Muscle of leg (tissue), 16 donors: Measurements from ENCODE around the gene MS4A6E. TPM values are rescaled to one million over a fixed set of nuclear protein-coding genes. Genes with fewer than 3 reads are reported as not detected.
"Not testable (repeated sequence)": the region's sequence is repeated elsewhere in the genome, so short reads cannot be mapped to it uniquely, and the experiment has no call there.

ENCODE experiments used
- DNase-seq: peaks from one replicate; pipeline ENCODE4 v3.0.0; 2013
- H3K27ac ChIP-seq: one replicate; pipeline ENCODE4 v1.5.1; 2013; ENCODE audit warnings: mild to moderate bottlenecking, low read length, control low read depth
- H3K27me3 ChIP-seq: one replicate; pipeline ENCODE4 v1.6.1; 2013; ENCODE audit warnings: low read length; ENCODE audit not compliant: control insufficient read depth, insufficient read depth
- H3K36me3 ChIP-seq: one replicate; pipeline ENCODE4 v1.6.1; 2013; ENCODE audit warnings: low read length; ENCODE audit not compliant: control insufficient read depth, insufficient read depth
- H3K4me1 ChIP-seq: one replicate; pipeline ENCODE4 v1.6.1; 2013; ENCODE audit warnings: low read length; ENCODE audit not compliant: control insufficient read depth, insufficient read depth
- H3K4me3 ChIP-seq: one replicate; pipeline ENCODE4 v1.5.1; 2013; ENCODE audit warnings: low read length, control low read depth
- H3K9me3 ChIP-seq: replicated peaks from 2 replicates; pipeline ENCODE4 v1.6.1; 2013; ENCODE audit warnings: low read depth, low read length; ENCODE audit not compliant: control insufficient read depth
- WGBS: methylation state at CpG from one replicate; pipeline ENCODE4 v1.1.5; 2013; ENCODE audit warnings: missing lambda C conversion rate; ENCODE audit not compliant: insufficient coverage; 5-methylcytosine and 5-hydroxymethylcytosine counted together
- long read RNA-seq, 11 donors: transcript quantifications; one replicate each; lab custom pipeline, GENCODE V29; 2026
- polyA plus RNA-seq, 8 donors: library from polyadenylated mRNA; unstranded; fragments of 120-200 nt; gene quantifications; one replicate each; pipeline versions ENCODE4 v1.2.1 to v1.2.3, GENCODE V29; 2013; ENCODE audit warnings: inconsistent platforms in 1 of 8, low replicate concordance in 1 of 8; ENCODE audit not compliant: insufficient read length in 8 of 8, insufficient read depth in 1 of 8
- total RNA-seq: library from RNA; stranded (reverse); fragments of 120-200 nt; gene quantifications from one replicate; pipeline ENCODE4 v1.2.4, GENCODE V29; 2013

The MS4A6E gene
- total RNA-seq (not detected), polyA plus RNA-seq (not detected)
- long read RNA-seq, donor 1 = 0 reads
- long read RNA-seq, donor 2 = 0 reads
- long read RNA-seq, donor 3 = 0 reads
- long read RNA-seq, donor 4 = 0 reads
- long read RNA-seq, donor 5 = 0 reads
- long read RNA-seq, donor 6 = 0 reads
- long read RNA-seq, donor 7 = 0 reads
- long read RNA-seq, donor 8 = 0 reads
- long read RNA-seq, donor 9 = 0 reads
- long read RNA-seq, donor 10 = 0 reads
- long read RNA-seq, donor 11 = 0 reads

GRCh38 chr11:60326955-60327354, at the start of gene MS4A6E:
TSS of gene MS4A6E (plus strand) at chr11:60327255. CDS start at chr11:60334896, 7,641 bp downstream.
- no peaks in the 10 kb centered on the region for H3K36me3 ChIP-seq

GRCh38 chr11:60280412-60280811, 46.6 kb upstream of the MS4A6E start, which contains the start of gene MS4A4A:
TSS of gene MS4A4A (plus strand) at chr11:60280666. CDS start at chr11:60280676, 10 bp downstream.
- DNase-seq = peak; percentile 70
- no peak within 1 kb of the TSS for H3K4me3 ChIP-seq
- no peaks in the 10 kb centered on the region for H3K9me3 ChIP-seq
- peak within 1 kb of the TSS; percentile 15 for H3K27ac ChIP-seq
- no peaks in the 10 kb centered on the region for H3K36me3 ChIP-seq
- WGBS = 83% methylated on average over 1 of the region's 3 CpGs
- H3K4me1 ChIP-seq = no peaks in the 10 kb centered on the region
- H3K27me3 ChIP-seq = no peaks in the 10 kb centered on the region

More at GRCh38 chr11:60326955-60327354, at the start of gene MS4A6E:
- Histone ChIP-seq H3K4me3 (no peak within 1 kb of the TSS), H3K4me1 (no peaks in the 10 kb centered on the region), H3K27ac (no peak within 1 kb of the TSS), H3K27me3 (no peaks in the 10 kb centered on the region), H3K9me3 (peaks cover 10% of the 10 kb centered on the region)
- DNase-seq = no peak
- WGBS = no CpG with 5 or more reads among the region's 1 CpG

- Histone ChIP-seq H3K9me3 (no peaks in the 10 kb centered on the region), H3K27ac (peak overlapping the region; percentile 15), H3K4me1 (no peaks in the 10 kb centered on the region), H3K36me3 (no peaks in the 10 kb centered on the region), H3K27me3 (no peaks in the 10 kb centered on the region), H3K4me3 (peak overlapping the region; percentile 3)
- WGBS = 64% methylated on average over 1 of the region's 2 CpGs
- no peak for DNase-seq
Observed at GRCh38 chr11:60281485-60281884, 45.6 kb upstream of the MS4A6E start.

GRCh38 chr11:60282286-60282685, 44.8 kb upstream of the MS4A6E start:
- Histone ChIP-seq H3K36me3 (no peaks in the 10 kb centered on the region), H3K27me3 (no peaks in the 10 kb centered on the region), H3K4me3 (no peak overlapping the region), H3K4me1 (no peaks in the 10 kb centered on the region), H3K27ac (no peak overlapping the region), H3K9me3 (no peaks in the 10 kb centered on the region)
- WGBS = no CpG with 5 or more reads among the region's 2 CpGs
- no peak for DNase-seq

GRCh38 chr11:60285411-60286126, 41.5 kb upstream of the MS4A6E start:
- H3K27ac ChIP-seq, H3K36me3 ChIP-seq, H3K27me3 ChIP-seq, H3K9me3 ChIP-seq, H3K4me1 ChIP-seq, H3K4me3 ChIP-seq, DNase-seq: not testable (repeated sequence)
- 13% methylated on average over 4 of the region's 7 CpGs for WGBS

- H3K36me3 ChIP-seq = no peaks in the 10 kb centered on the region
- 100% methylated on average over 1 of the region's 1 CpG for WGBS
- no peak for DNase-seq
- no peak overlapping the region for H3K4me3 ChIP-seq
- H3K27me3 ChIP-seq = no peaks in the 10 kb centered on the region
- peaks cover 6% of the 10 kb centered on the region for H3K9me3 ChIP-seq
- H3K27ac ChIP-seq = no peak overlapping the region
- no peaks in the 10 kb centered on the region for H3K4me1 ChIP-seq
Observed at GRCh38 chr11:60288531-60288930, 38.5 kb upstream of the MS4A6E start.

- DNase-seq = no peak
- Histone ChIP-seq H3K4me3 (no peak overlapping the region), H3K4me1 (no peaks in the 10 kb centered on the region), H3K27me3 (no peaks in the 10 kb centered on the region), H3K27ac (no peak overlapping the region), H3K36me3 (no peaks in the 10 kb centered on the region), H3K9me3 (peaks cover 6% of the 10 kb centered on the region)
- WGBS = no CpG with 5 or more reads among the region's 2 CpGs
Observed at GRCh38 chr11:60292145-60292544, 34.9 kb upstream of the MS4A6E start.

- no peak overlapping the region for H3K4me3 ChIP-seq
- H3K4me1 ChIP-seq = no peaks in the 10 kb centered on the region
- WGBS = 100% methylated on average over 1 of the region's 3 CpGs
Observed at GRCh38 chr11:60301178-60301577, 25.9 kb upstream of the MS4A6E start.

GRCh38 chr11:60301884-60302283, 25.2 kb upstream of the MS4A6E start:
- not testable (repeated sequence) for H3K4me1 ChIP-seq, H3K9me3 ChIP-seq, H3K27ac ChIP-seq, H3K4me3 ChIP-seq, DNase-seq, H3K36me3 ChIP-seq, H3K27me3 ChIP-seq
- no CpG with 5 or more reads among the region's 6 CpGs for WGBS

More at GRCh38 chr11:60301178-60301577, 25.9 kb upstream of the MS4A6E start:
- no peak for DNase-seq
- Histone ChIP-seq H3K27me3 (no peaks in the 10 kb centered on the region), H3K9me3 (no peaks in the 10 kb centered on the region), H3K27ac (no peak overlapping the region), H3K36me3 (no peaks in the 10 kb centered on the region)

- Histone ChIP-seq H3K36me3 (no peaks in the 10 kb centered on the region), H3K9me3 (no peaks in the 10 kb centered on the region), H3K27ac (no peak overlapping the region), H3K27me3 (no peaks in the 10 kb centered on the region), H3K4me1 (no peaks in the 10 kb centered on the region), H3K4me3 (no peak overlapping the region)
- DNase-seq = no peak
- WGBS = 84% methylated on average over 4 of the region's 5 CpGs
Observed at GRCh38 chr11:60303661-60304060, 23.4 kb upstream of the MS4A6E start.
